Liver (tissue), 3 donors: ENCODE results near the gene LRRN2.

ENCODE experiments used
- CTCF ChIP-seq: fragments of 150-350 bp; IDR thresholded peaks from 2 replicates; pipeline ENCODE4 v1.5.1; 2017; ENCODE audit warnings: improper control_type of control experiment, low read depth, low read length; ENCODE audit not compliant: missing input control
- FOXA1 ChIP-seq: IDR thresholded peaks from 2 replicates; pipeline ENCODE4 v1.6.1; 2016; ENCODE audit warnings: antibody characterized with exemption
- GABPA ChIP-seq, 2 donors: IDR thresholded peaks in 1 of 2; conservative IDR thresholded peaks in 1 of 2; 2 replicates each; pipeline ENCODE4 v1.6.1; 2016; ENCODE audit warnings: antibody characterized with exemption in 2 of 2, mild to moderate bottlenecking in 1 of 2, moderate library complexity in 1 of 2
- HNF4G ChIP-seq: IDR thresholded peaks from 2 replicates; pipeline ENCODE4 v1.6.1; 2016; ENCODE audit warnings: antibody characterized with exemption
- MAX ChIP-seq: IDR thresholded peaks from 2 replicates; pipeline ENCODE4 v1.6.1; 2016; ENCODE audit warnings: antibody characterized with exemption
- RAD21 ChIP-seq, 2 donors: IDR thresholded peaks; 2 replicates each; pipeline ENCODE4 v1.6.1; 2016; ENCODE audit warnings: antibody characterized with exemption in 2 of 2, mild to moderate bottlenecking in 2 of 2
- YY1 ChIP-seq: IDR thresholded peaks from 2 replicates; pipeline ENCODE4 v1.6.1; 2016; ENCODE audit warnings: antibody characterized with exemption, mild to moderate bottlenecking
- ZBTB33 ChIP-seq: IDR thresholded peaks from 2 replicates; pipeline ENCODE4 v1.6.1; 2016; ENCODE audit warnings: antibody characterized with exemption
- donor health status: healthy.
- donor health status: healthy.

- no peak for TF ChIP-seq CTCF
- TF ChIP-seq MAX, result no peak
- no peak for TF ChIP-seq GABPA (IDR thresholded peaks at IDR 0.05 in 1 of 2, conservative IDR thresholded peaks at IDR 0.05 in 1 of 2)
- TF ChIP-seq YY1, result no peak
- no peak for TF ChIP-seq RAD21 (IDR thresholded peaks at IDR 0.05)
- no peak for TF ChIP-seq FOXA1
- TF ChIP-seq ZBTB33, result no peak
- no peak for TF ChIP-seq HNF4G
Observed at GRCh38 chr1:204728045-204728444, 42.5 kb upstream of the LRRN2 start.
